DMS 273 (cell line): ENCODE measurements around the gene SYNPO2.
"Not testable (repeated sequence)": the region's sequence is repeated elsewhere in the genome, so short reads cannot be mapped to it uniquely, and the experiment has no call there.

Experiments
- DNase-seq: peaks from one replicate; lab custom pipeline; 2025; ENCODE audit not compliant: unreplicated experiment; lab: John Stamatoyannopoulos, UW

The SYNPO2 gene

GRCh38 chr4:118997601-118998000, 108.9 kb downstream of the SYNPO2 start:
- no peak for DNase-seq

- no peak for DNase-seq
Observed at GRCh38 chr4:118999919-119000318, 111.3 kb downstream of the SYNPO2 start.

GRCh38 chr4:119000400-119000799, 111.7 kb downstream of the SYNPO2 start:
- no peak for DNase-seq

GRCh38 chr4:119002476-119002875, 113.8 kb downstream of the SYNPO2 start:
- no peak for DNase-seq

GRCh38 chr4:119003001-119003400, 114.3 kb downstream of the SYNPO2 start:
- not testable (repeated sequence) for DNase-seq

GRCh38 chr4:119005928-119006460, 117.3 kb downstream of the SYNPO2 start:
- no peak for DNase-seq

- no peak for DNase-seq
Observed at GRCh38 chr4:119008761-119009160, 120.1 kb downstream of the SYNPO2 start.

GRCh38 chr4:119010221-119010620, 121.6 kb downstream of the SYNPO2 start:
- DNase-seq, result not testable (repeated sequence)

- DNase-seq, result no peak
Observed at GRCh38 chr4:119010909-119011606, 122.4 kb downstream of the SYNPO2 start.

- no peak for DNase-seq
Observed at GRCh38 chr4:119011607-119011988, 122.9 kb downstream of the SYNPO2 start.

- DNase-seq, result no peak
Observed at GRCh38 chr4:119014658-119015057, 126.0 kb downstream of the SYNPO2 start.

- no peak for DNase-seq
Observed at GRCh38 chr4:119016636-119017035, 128.0 kb downstream of the SYNPO2 start.

GRCh38 chr4:119017636-119018035, 129.0 kb downstream of the SYNPO2 start:
- DNase-seq, result no peak

GRCh38 chr4:119020158-119020557, 131.5 kb downstream of the SYNPO2 start:
- DNase-seq, result no peak

GRCh38 chr4:119022520-119022919, 133.9 kb downstream of the SYNPO2 start:
- DNase-seq, result not testable (repeated sequence)

- no peak for DNase-seq
Observed at GRCh38 chr4:119024102-119024501, 135.4 kb downstream of the SYNPO2 start.

- no peak for DNase-seq
Observed at GRCh38 chr4:119025420-119025819, 136.8 kb downstream of the SYNPO2 start.

- DNase-seq, result no peak
Observed at GRCh38 chr4:119025916-119026661, 137.4 kb downstream of the SYNPO2 start.

GRCh38 chr4:119026662-119027444, 138.2 kb downstream of the SYNPO2 start:
- no peak for DNase-seq

- no peak for DNase-seq
Observed at GRCh38 chr4:119027811-119028210, 139.2 kb downstream of the SYNPO2 start.

- DNase-seq, result no peak
Observed at GRCh38 chr4:119028296-119028695, 139.6 kb downstream of the SYNPO2 start.
